HEK293T (cell line): ENCODE results near the gene LANCL2.
"Not testable (repeated sequence)": the region's sequence is repeated elsewhere in the genome, so short reads cannot be mapped to it uniquely, and the experiment has no call there.

Experiments
- CTCF ChIA-PET: fragments of 350-600 bp; formaldehyde crosslinking; extraction: SDS; loops from one replicate; lab custom pipeline; 2021; ENCODE audit warnings: antibody characterized with exemption, inconsistent platforms; lab: Yijun Ruan, JAX
- POLR2A ChIA-PET: fragments of 350-600 bp; formaldehyde crosslinking; extraction: SDS; loops from one replicate; lab custom pipeline; 2020; ENCODE audit warnings: antibody characterized with exemption, inconsistent platforms; lab: Yijun Ruan, JAX
- DNase-seq: peaks from one replicate; pipeline ENCODE4 v3.0.0; 2012; ENCODE audit warnings: mixed read lengths; ENCODE audit errors: extremely low spot score
- ARNT ChIP-seq: fragments of 450-650 bp; IDR thresholded peaks from 2 replicates; pipeline ENCODE4 v1.6.1; 2017; ENCODE audit warnings: mild to moderate bottlenecking
- BHLHE40 ChIP-seq: fragments of 450-650 bp; IDR thresholded peaks from 2 replicates; pipeline ENCODE4 v1.6.1; 2016; ENCODE audit warnings: mild to moderate bottlenecking, moderate library complexity, borderline replicate concordance
- CTBP1 ChIP-seq: fragments of 450-650 bp; IDR thresholded peaks from 2 replicates; pipeline ENCODE4 v1.6.1; 2016; ENCODE audit warnings: borderline replicate concordance
- ELF4 ChIP-seq: fragments of 450-650 bp; IDR thresholded peaks from 2 replicates; pipeline ENCODE4 v1.6.1; 2017; ENCODE audit warnings: antibody characterized with exemption
- FOXA1 ChIP-seq: fragments of 450-650 bp; IDR thresholded peaks from 2 replicates; pipeline ENCODE4 v1.6.1; 2016; ENCODE audit warnings: mild to moderate bottlenecking
- FOXK2 ChIP-seq: fragments of 450-650 bp; IDR thresholded peaks from 2 replicates; pipeline ENCODE4 v1.6.1; 2016; ENCODE audit warnings: mild to moderate bottlenecking
- FOXM1 ChIP-seq: fragments of 450-650 bp; IDR thresholded peaks from 2 replicates; pipeline ENCODE4 v1.6.1; 2017; ENCODE audit warnings: mild to moderate bottlenecking, borderline replicate concordance
- HDGF ChIP-seq: fragments of 450-650 bp; IDR thresholded peaks from 2 replicates; pipeline ENCODE4 v1.6.1; 2017; ENCODE audit warnings: antibody characterized with exemption, borderline replicate concordance
- L3MBTL2 ChIP-seq: fragments of 450-650 bp; conservative IDR thresholded peaks from 2 replicates; pipeline ENCODE4 v1.6.1; 2016; ENCODE audit warnings: mild to moderate bottlenecking
- LEF1 ChIP-seq: fragments of 450-650 bp; IDR thresholded peaks from 2 replicates; pipeline ENCODE4 v1.6.1; 2017; ENCODE audit warnings: mild to moderate bottlenecking, borderline replicate concordance
- NFRKB ChIP-seq: fragments of 450-650 bp; IDR thresholded peaks from 2 replicates; pipeline ENCODE4 v1.6.1; 2016; ENCODE audit warnings: mild to moderate bottlenecking, moderate library complexity
- PKNOX1 ChIP-seq: fragments of 450-650 bp; IDR thresholded peaks from 2 replicates; pipeline ENCODE4 v1.6.1; 2016
- SP1 ChIP-seq: fragments of 450-650 bp; IDR thresholded peaks from 2 replicates; pipeline ENCODE4 v1.6.1; 2017
- SUZ12 ChIP-seq: fragments of 450-650 bp; IDR thresholded peaks from 2 replicates; pipeline ENCODE4 v1.6.1; 2016; ENCODE audit warnings: mild to moderate bottlenecking
- TARDBP ChIP-seq: fragments of 450-650 bp; IDR thresholded peaks from 2 replicates; pipeline ENCODE4 v1.6.1; 2016
- ZNF384 ChIP-seq: fragments of 450-650 bp; IDR thresholded peaks from 2 replicates; pipeline ENCODE4 v1.6.1; 2016

The LANCL2 gene

DNA sequence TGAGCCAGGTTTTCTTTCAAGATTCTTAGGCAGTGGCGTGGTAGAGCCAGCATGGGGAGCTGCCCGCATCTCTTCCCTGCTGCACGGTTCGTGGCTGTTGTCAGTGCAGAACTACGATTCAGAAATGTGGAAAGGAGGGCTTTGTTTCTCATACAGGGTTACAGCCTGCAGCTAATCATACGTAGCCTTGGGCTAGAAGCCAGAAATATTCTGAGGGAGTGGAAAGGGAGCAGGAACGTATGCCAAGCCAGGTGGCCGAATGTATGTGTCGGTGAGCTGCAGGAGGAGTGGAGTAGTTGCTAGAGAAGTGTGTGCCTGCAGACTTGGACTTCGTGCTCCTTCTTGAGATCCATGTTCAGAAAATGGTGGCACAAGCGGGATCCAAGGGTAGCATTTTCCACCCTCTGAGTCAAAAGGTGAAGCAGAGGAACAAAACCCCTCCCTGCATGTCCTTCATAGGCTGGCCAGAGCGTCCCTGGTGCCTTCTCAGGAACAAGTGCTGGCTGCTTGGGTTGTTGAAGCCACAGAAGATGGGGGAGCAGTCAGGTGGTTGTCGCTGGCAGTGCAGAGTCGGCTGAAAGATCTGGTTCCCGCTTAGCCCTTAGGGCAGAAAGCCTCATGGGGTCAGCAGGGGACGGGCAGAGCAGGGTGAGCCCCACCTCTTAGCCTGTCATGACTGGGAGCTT is 40.9 kb downstream of the LANCL2 start:
- ChIA-PET POLR2A (no interaction called here), CTCF (no interaction called here)
- TF ChIP-seq CTBP1 (no peak), ELF4 (no peak), FOXM1 (no peak), L3MBTL2 (no peak), HDGF (no peak), SP1 (no peak)
- DNase-seq = no peak

DNA sequence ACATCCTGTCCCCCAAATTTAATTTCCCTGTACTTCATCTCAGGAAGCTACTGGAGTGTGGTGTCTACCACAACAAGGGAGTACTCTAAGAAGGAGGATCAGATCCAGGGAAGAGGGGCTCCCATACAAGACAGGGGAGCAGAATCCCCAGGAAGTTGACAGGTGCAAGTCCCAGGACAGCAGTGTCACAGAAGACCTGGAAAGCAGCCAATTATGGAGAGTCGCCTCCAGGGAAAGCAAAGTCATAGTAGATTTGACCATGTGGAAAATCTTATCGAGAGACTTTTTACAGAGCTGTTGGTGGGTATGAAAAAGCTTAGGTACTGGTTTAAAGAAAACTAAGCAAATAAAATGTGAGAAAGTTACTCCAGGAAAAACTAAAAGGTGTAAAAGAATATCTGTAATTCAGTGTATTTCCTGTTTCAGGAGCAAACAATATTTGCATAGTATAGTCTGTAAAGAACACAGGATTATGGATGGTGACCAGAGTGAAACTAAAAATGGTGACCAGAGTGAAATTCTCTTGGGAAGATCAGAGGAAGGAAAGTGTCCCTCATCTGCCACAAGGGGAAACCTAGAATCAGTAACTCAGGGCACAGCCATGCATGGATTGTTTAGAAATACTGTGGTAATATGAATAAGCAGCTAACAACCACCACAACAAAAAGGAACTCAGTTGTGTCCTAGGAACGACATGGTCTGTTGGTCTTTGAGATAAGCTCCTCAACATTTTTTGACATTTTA is 44.5 kb downstream of the LANCL2 start:
- no peak for DNase-seq
- TF ChIP-seq FOXK2 (no peak), FOXM1 (no peak), SP1 (no peak), ARNT (no peak), LEF1 (no peak), ZNF384 (no peak), L3MBTL2 (no peak), SUZ12 (no peak), TARDBP (no peak), PKNOX1 (no peak), HDGF (no peak), FOXA1 (no peak), NFRKB (no peak), BHLHE40 (no peak), ELF4 (no peak), CTBP1 (no peak)
- POLR2A ChIA-PET = no interaction called here
- CTCF ChIA-PET = no interaction called here

- TF ChIP-seq ELF4 (no peak), PKNOX1 (0 out of 2 replicates have a peak, but pooled peaks have one; percentile 3)
- no peak for DNase-seq
- ChIA-PET POLR2A (no interaction called here), CTCF (no interaction called here)
These were observed 45.6 kb downstream of the LANCL2 start for GRCh38 chr7:55410667-55411239.

- CTCF ChIA-PET = no interaction called here
These were observed 46.7 kb downstream of the LANCL2 start for GRCh38 chr7:55411844-55412243.

GRCh38 chr7:55413442-55413841 is 48.3 kb downstream of the LANCL2 start:
- ChIA-PET POLR2A (no interaction called here), CTCF (interaction anchor here (1.1 to 1.2 kb wide), 2 partner anchors 130 to 133 kb away, joined by 3 to 4 read pairs; no protein-coding TSS in a partner anchor)
- TF ChIP-seq NFRKB = no peak
- no peak for TF ChIP-seq HDGF
- no peak for TF ChIP-seq CTBP1
- TF ChIP-seq FOXK2 = no peak
- no peak for TF ChIP-seq FOXM1
- TF ChIP-seq FOXA1 = no peak
- no peak for TF ChIP-seq L3MBTL2
- no peak for DNase-seq

More at GRCh38 chr7:55411844-55412243, 46.7 kb downstream of the LANCL2 start:
- POLR2A ChIA-PET = no interaction called here
- no peak for DNase-seq
- no peak for TF ChIP-seq TARDBP
- TF ChIP-seq ARNT = no peak
- no peak for TF ChIP-seq LEF1
- TF ChIP-seq L3MBTL2 = no peak
- TF ChIP-seq FOXM1 = no peak
- TF ChIP-seq CTBP1 = no peak
- TF ChIP-seq HDGF = no peak
- TF ChIP-seq BHLHE40 = no peak
- no peak for TF ChIP-seq FOXA1
- TF ChIP-seq ELF4 = no peak
- no peak for TF ChIP-seq SP1
- no peak for TF ChIP-seq SUZ12
- TF ChIP-seq PKNOX1 = no peak
- TF ChIP-seq NFRKB = no peak
- no peak for TF ChIP-seq FOXK2
- TF ChIP-seq ZNF384 = no peak

DNA sequence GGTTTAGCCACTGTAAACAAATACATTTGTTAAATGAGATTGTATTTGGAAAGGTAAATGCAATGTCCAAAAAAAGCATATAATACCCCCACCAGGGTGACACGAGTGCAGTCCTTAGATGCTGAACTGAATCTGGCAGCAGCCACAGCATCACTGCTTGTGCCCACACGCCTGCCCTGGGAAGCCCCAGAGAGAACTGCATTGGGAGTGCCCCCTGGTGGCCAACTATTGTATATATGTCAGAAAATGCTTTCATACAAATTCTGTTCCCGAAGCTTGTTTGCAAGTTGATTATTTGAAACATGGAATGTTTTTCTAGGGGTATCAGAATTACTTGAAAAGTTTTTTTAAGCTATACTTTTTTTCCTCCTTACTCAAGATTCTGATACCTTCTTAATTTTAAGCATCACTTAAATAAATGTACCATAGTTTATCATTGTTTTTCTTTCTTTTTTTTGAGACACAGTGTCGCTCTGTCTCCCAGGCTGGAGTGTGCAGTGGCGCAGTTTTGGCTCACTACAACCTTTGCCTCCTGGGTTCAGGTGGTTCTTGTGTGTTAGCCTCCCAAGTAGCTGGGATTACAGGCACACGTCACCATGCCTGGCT is 50.1 kb downstream of the LANCL2 start:
- peak; percentile 81 for DNase-seq
- CTCF ChIA-PET = interaction anchor here (0.6 to 1.7 kb wide), 8 partner anchors 9 to 641 kb away, joined by 3 to 10 read pairs (median 4); no protein-coding TSS in a partner anchor
- POLR2A ChIA-PET = no interaction called here
- peak; percentile 51 for TF ChIP-seq ZNF384
- no peak for TF ChIP-seq FOXM1
- TF ChIP-seq BHLHE40 = no peak
- TF ChIP-seq CTBP1 = no peak
- no peak for TF ChIP-seq PKNOX1

GRCh38 chr7:55417456-55417855 is 52.3 kb downstream of the LANCL2 start:
- DNase-seq, CTCF ChIA-PET: not testable (repeated sequence)
- POLR2A ChIA-PET = interaction anchor here (0.7 kb wide), 1 partner anchor 453 kb away, joined by 3 read pairs; no protein-coding TSS in a partner anchor
